Measurements from ENCODE around the gene ARL6IP4.

GRCh38 chr12:122963941-122964265, 16.6 kb upstream of the ARL6IP4 start:
- no peak for TF ChIP-seq CTCF (IDR thresholded peaks at IDR 0.05)
- no peak for TF ChIP-seq ZFX (IDR thresholded peaks at IDR 0.05; ENCODE audit: borderline replicate concordance)
